Lower lobe of right lung (tissue), 2 donors: ENCODE measurements around the gene PPM1H. TPM values are rescaled to one million over a fixed set of nuclear protein-coding genes. Genes with fewer than 3 reads are reported as not detected.
A peak's percentile ranks its signal among the peaks of the same experiment; 100 is the strongest.

Experiments
- ATAC-seq, 2 donors: fragments of 200-7000 bp; cut with Tn5 transposase; one replicate each; pipeline ENCODE4 v1.9.1; 2020 to 2022; ENCODE audit warnings: mild to moderate bottlenecking in 2 of 2, moderate library complexity in 2 of 2
- DNase-seq: peaks from one replicate; pipeline ENCODE4 v3.0.0-alpha.2; 2020
- H3K27ac ChIP-seq: fragments of 200-600 bp; one replicate; pipeline ENCODE4 v1.8.0; 2022
- H3K27me3 ChIP-seq: fragments of 200-600 bp; one replicate; pipeline ENCODE4 v1.8.0; 2022; ENCODE audit warnings: low read depth
- H3K36me3 ChIP-seq: fragments of 200-600 bp; one replicate; pipeline ENCODE4 v1.8.0; 2022; ENCODE audit warnings: mild to moderate bottlenecking
- H3K4me1 ChIP-seq: fragments of 200-600 bp; one replicate; pipeline ENCODE4 v1.8.0; 2022
- H3K4me3 ChIP-seq: fragments of 200-600 bp; one replicate; pipeline ENCODE4 v1.8.0; 2022; ENCODE audit warnings: mild to moderate bottlenecking
- H3K9me3 ChIP-seq: fragments of 200-600 bp; one replicate; pipeline ENCODE4 v1.8.0; 2022
- CTCF ChIP-seq: fragments of 200-600 bp; IDR thresholded peaks from one replicate; pipeline ENCODE4 v1.8.0; 2022; ENCODE audit warnings: antibody characterized with exemption, mild to moderate bottlenecking
- intact Hi-C: fragments of 100-400 bp; cut with DNase I; formaldehyde crosslinking; loops from one replicate; pipeline ENCODE4 v1.11.0; 2022
- long read RNA-seq: library from polyadenylated mRNA; unstranded; transcript quantifications from one replicate; pipeline ENCODE4 v2.0.0, GENCODE V29; 2021
- total RNA-seq: library from RNA; stranded (reverse); fragmentation: NEBNext Ultra II Directional; extraction: Animal tissue kit (Norgen Biotek cat#: 25700); gene quantifications from one replicate; pipeline ENCODE4 v1.2.1, GENCODE V29; 2021
- donor health status: DM: no; HTN: yes; CAD: no; lungs with severe emphysema.

Gene PPM1H
- 6.8 TPM for total RNA-seq
- long read RNA-seq, full-length matches to known transcripts = 1 of 8 reads
- long read RNA-seq, partial matches to known transcripts = 3 of 8 reads
- long read RNA-seq, other reads (novel, unspliced or antisense) = 4 of 8 reads

GRCh38 chr12:62934799-62935674 lies at the start of gene PPM1H:
TSS of gene PPM1H (minus strand) at chr12:62935150. CDS start at chr12:62934736, 414 bp downstream.
- peak within 1 kb of the TSS; percentile 59 for H3K27ac ChIP-seq
- ATAC-seq (peak; percentile 93 to 96), DNase-seq (peak; percentile 87)
- H3K9me3 ChIP-seq = no peaks in the 10 kb centered on the region
- H3K27me3 ChIP-seq = no peaks in the 10 kb centered on the region
- H3K4me1 ChIP-seq = peaks cover 20% of the 10 kb centered on the region
- intact Hi-C loops = no loop called here
- H3K36me3 ChIP-seq = no peaks in the 10 kb centered on the region
- H3K4me3 ChIP-seq = peak within 1 kb of the TSS; percentile 82
- peak; percentile 63 for TF ChIP-seq CTCF

- Histone ChIP-seq H3K4me1 (no peaks in the 10 kb centered on the region), H3K9me3 (no peaks in the 10 kb centered on the region), H3K27me3 (no peaks in the 10 kb centered on the region), H3K36me3 (no peaks in the 10 kb centered on the region), H3K4me3 (no peak overlapping the region), H3K27ac (no peak overlapping the region)
- DNase-seq (no peak), ATAC-seq (no peak)
- no peak for TF ChIP-seq CTCF
- intact Hi-C loops = no loop called here
Measured at GRCh38 chr12:62983594-62983993, 48.6 kb upstream of the PPM1H start.

- intact Hi-C loops = no loop called here
- no peak for TF ChIP-seq CTCF
- no peak for DNase-seq
- Histone ChIP-seq H3K36me3 (no peaks in the 10 kb centered on the region), H3K4me3 (no peak overlapping the region), H3K27me3 (no peaks in the 10 kb centered on the region), H3K9me3 (no peaks in the 10 kb centered on the region), H3K27ac (no peak overlapping the region), H3K4me1 (no peaks in the 10 kb centered on the region)
- ATAC-seq = no peak
Measured at GRCh38 chr12:62978768-62979167, 43.8 kb upstream of the PPM1H start.

- DNase-seq = no peak
- no peak for TF ChIP-seq CTCF
- Histone ChIP-seq H3K9me3 (no peaks in the 10 kb centered on the region), H3K4me3 (no peak overlapping the region), H3K27me3 (no peaks in the 10 kb centered on the region), H3K4me1 (no peaks in the 10 kb centered on the region), H3K36me3 (no peaks in the 10 kb centered on the region), H3K27ac (no peak overlapping the region)
- ATAC-seq = no peak
- intact Hi-C loops = no loop called here
Measured at GRCh38 chr12:62977883-62978282, 42.9 kb upstream of the PPM1H start.

GRCh38 chr12:62977418-62977817 lies 42.5 kb upstream of the PPM1H start:
- DNase-seq = no peak
- TF ChIP-seq CTCF = no peak
- Histone ChIP-seq H3K27me3 (no peaks in the 10 kb centered on the region), H3K36me3 (no peaks in the 10 kb centered on the region), H3K27ac (no peak overlapping the region), H3K9me3 (no peaks in the 10 kb centered on the region), H3K4me3 (no peak overlapping the region), H3K4me1 (no peaks in the 10 kb centered on the region)
- ATAC-seq = no peak
- intact Hi-C loops = no loop called here
